Panc1 (cell line): ENCODE results near the gene POLR3F. TPM values are rescaled to one million over a fixed set of nuclear protein-coding genes. Genes with fewer than 3 reads are reported as not detected.

ENCODE experiments used
- ATAC-seq: fragments of 200-7000 bp; cut with Tn5 transposase; 2 replicates; pipeline ENCODE4 v1.9.1; 2020; ENCODE audit warnings: mild to moderate bottlenecking, moderate library complexity
- BruUV-seq: library from RNA; stranded (reverse); fragments of 400-500 nt; replicated peaks from 2 replicates; lab custom pipeline; 2021; lab: Mats Ljungman, UMichigan
- CTCF ChIA-PET: fragments of 300-600 bp; sonication (Branson Sonifier 250); formaldehyde crosslinking; loops from one replicate; lab custom pipeline; 2022; ENCODE audit warnings: antibody characterized with exemption; lab: Charles Lee
- POLR2A ChIA-PET: fragments of 300-600 bp; sonication (Branson Sonifier 250); formaldehyde crosslinking; loops from one replicate; lab custom pipeline; 2022; ENCODE audit warnings: antibody characterized with exemption; lab: Charles Lee
- DNase-seq: peaks from one replicate; pipeline ENCODE4 v3.0.0-alpha.2; 2010; ENCODE audit warnings: low read depth, low spot score
- H3K27ac ChIP-seq: 2 replicates; pipeline ENCODE4 v1.5.1; 2011; ENCODE audit warnings: mild to moderate bottlenecking, low read length, inconsistent platforms
- H3K27me3 ChIP-seq: fragments of 200-500 bp; sonication (Bioruptor generic); 2 replicates; pipeline ENCODE4 v1.6.0; 2014; ENCODE audit warnings: low read length, inconsistent platforms; ENCODE audit not compliant: control insufficient read depth, insufficient read depth
- H3K36me3 ChIP-seq: fragments of 200-500 bp; sonication (Bioruptor generic); 2 replicates; pipeline ENCODE4 v1.5.1; 2014; ENCODE audit warnings: inconsistent platforms, mild to moderate bottlenecking, low read length, moderate library complexity; ENCODE audit not compliant: control insufficient read depth, insufficient read depth
- H3K4me1 ChIP-seq: 2 replicates; pipeline ENCODE4 v1.5.1; 2011; ENCODE audit warnings: inconsistent platforms, mild to moderate bottlenecking, low read length, moderate library complexity; ENCODE audit not compliant: control insufficient read depth, insufficient read depth
- H3K4me3 ChIP-seq, 2 experiments: 2 replicates each; pipeline ENCODE4 v1.5.1; 2011 to 2012; ENCODE audit warnings: low read depth in 2 of 2, low read length in 2 of 2, mild to moderate bottlenecking in 2 of 2, inconsistent platforms in 1 of 2, moderate library complexity in 1 of 2
- H3K9me3 ChIP-seq: fragments of 200-500 bp; sonication (Bioruptor generic); 2 replicates; pipeline ENCODE4 v1.5.1; 2014; ENCODE audit warnings: low read depth, mild to moderate bottlenecking, inconsistent platforms, low read length, moderate library complexity; ENCODE audit not compliant: control insufficient read depth, insufficient read depth
- POLR2AphosphoS5 ChIP-seq: IDR thresholded peaks from 2 replicates; pipeline ENCODE4 v1.6.1; 2012; ENCODE audit warnings: mild to moderate bottlenecking, low read depth, low read length, moderate library complexity
- SIN3A ChIP-seq: IDR thresholded peaks from 2 replicates; pipeline ENCODE4 v1.6.1; 2012; ENCODE audit warnings: low read depth, mild to moderate bottlenecking, low read length, moderate library complexity, borderline replicate concordance; ENCODE audit not compliant: insufficient read depth
- TCF7L2 ChIP-seq: IDR thresholded peaks from 2 replicates; pipeline ENCODE4 v1.6.1; 2011; ENCODE audit warnings: mild to moderate bottlenecking, low read depth, low read length, inconsistent platforms
- in situ Hi-C: cut with HindIII; loops from 2 replicates; pipeline ENCODE4 v1.10.0; 2016; ENCODE audit warnings: low sequenced_read_pairs, low pct_unique_long_range_greater_than_20kb
- intact Hi-C: fragments of 100-400 bp; cut with micrococcal nuclease; formaldehyde crosslinking; loops from one replicate; pipeline ENCODE4 v1.10.0; 2022; ENCODE audit not compliant: unreplicated experiment
- total RNA-seq: library from RNA; stranded (reverse); gene quantifications from one replicate; pipeline ENCODE4 v1.2.1, GENCODE V29; 2021; ENCODE audit not compliant: unreplicated experiment
- TF ChIP-seq, protein P1 (sequence below), 2 experiments: IDR thresholded peaks; 2 replicates each; pipeline ENCODE4 v1.6.1; 2011 to 2012; ENCODE audit warnings: low read depth in 2 of 2, control low read depth in 1 of 2, low read length in 1 of 2, mild to moderate bottlenecking in 1 of 2, moderate library complexity in 1 of 2; ENCODE audit not compliant: insufficient read depth in 1 of 2
- TF ChIP-seq, protein P2 (sequence below): fragments of 450-650 bp; IDR thresholded peaks from 2 replicates; pipeline ENCODE4 v1.5.1; 2017; ENCODE audit warnings: mild to moderate bottlenecking

The POLR3F gene
- total RNA-seq, 1 experiment from 2014 or later: 11.1 TPM

DNA sequence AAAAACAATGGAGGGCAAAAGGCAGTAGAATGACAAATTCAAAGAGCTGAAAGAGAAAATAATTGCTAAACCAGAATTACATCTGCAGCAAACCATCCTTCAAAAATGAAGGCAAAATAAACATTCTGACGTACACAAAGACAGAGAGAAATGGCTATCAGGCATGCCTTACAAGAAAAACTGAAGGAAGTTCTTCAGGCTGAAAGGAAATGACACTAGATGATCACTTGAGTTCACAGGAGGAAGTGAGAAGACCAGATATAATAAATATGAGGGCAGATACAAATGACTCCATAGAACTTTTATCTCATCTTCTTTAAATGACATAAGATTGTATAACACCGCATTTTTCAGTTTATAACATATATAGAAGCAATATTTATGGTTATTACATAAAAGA lies 30.3 kb upstream of the POLR3F start:
- TF ChIP-seq, protein P1, sequence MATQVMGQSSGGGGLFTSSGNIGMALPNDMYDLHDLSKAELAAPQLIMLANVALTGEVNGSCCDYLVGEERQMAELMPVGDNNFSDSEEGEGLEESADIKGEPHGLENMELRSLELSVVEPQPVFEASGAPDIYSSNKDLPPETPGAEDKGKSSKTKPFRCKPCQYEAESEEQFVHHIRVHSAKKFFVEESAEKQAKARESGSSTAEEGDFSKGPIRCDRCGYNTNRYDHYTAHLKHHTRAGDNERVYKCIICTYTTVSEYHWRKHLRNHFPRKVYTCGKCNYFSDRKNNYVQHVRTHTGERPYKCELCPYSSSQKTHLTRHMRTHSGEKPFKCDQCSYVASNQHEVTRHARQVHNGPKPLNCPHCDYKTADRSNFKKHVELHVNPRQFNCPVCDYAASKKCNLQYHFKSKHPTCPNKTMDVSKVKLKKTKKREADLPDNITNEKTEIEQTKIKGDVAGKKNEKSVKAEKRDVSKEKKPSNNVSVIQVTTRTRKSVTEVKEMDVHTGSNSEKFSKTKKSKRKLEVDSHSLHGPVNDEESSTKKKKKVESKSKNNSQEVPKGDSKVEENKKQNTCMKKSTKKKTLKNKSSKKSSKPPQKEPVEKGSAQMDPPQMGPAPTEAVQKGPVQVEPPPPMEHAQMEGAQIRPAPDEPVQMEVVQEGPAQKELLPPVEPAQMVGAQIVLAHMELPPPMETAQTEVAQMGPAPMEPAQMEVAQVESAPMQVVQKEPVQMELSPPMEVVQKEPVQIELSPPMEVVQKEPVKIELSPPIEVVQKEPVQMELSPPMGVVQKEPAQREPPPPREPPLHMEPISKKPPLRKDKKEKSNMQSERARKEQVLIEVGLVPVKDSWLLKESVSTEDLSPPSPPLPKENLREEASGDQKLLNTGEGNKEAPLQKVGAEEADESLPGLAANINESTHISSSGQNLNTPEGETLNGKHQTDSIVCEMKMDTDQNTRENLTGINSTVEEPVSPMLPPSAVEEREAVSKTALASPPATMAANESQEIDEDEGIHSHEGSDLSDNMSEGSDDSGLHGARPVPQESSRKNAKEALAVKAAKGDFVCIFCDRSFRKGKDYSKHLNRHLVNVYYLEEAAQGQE (IDR thresholded peaks at IDR 0.05; ENCODE audit: insufficient read depth in 1 of 2, low read depth in 2 of 2, low read length in 1 of 2): no peak
- TF ChIP-seq SIN3A (no peak), POLR2AphosphoS5 (no peak), TCF7L2 (no peak)
- TF ChIP-seq, protein P2, sequence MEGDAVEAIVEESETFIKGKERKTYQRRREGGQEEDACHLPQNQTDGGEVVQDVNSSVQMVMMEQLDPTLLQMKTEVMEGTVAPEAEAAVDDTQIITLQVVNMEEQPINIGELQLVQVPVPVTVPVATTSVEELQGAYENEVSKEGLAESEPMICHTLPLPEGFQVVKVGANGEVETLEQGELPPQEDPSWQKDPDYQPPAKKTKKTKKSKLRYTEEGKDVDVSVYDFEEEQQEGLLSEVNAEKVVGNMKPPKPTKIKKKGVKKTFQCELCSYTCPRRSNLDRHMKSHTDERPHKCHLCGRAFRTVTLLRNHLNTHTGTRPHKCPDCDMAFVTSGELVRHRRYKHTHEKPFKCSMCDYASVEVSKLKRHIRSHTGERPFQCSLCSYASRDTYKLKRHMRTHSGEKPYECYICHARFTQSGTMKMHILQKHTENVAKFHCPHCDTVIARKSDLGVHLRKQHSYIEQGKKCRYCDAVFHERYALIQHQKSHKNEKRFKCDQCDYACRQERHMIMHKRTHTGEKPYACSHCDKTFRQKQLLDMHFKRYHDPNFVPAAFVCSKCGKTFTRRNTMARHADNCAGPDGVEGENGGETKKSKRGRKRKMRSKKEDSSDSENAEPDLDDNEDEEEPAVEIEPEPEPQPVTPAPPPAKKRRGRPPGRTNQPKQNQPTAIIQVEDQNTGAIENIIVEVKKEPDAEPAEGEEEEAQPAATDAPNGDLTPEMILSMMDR: no peak
- Histone ChIP-seq H3K4me1 (no peaks in the 10 kb centered on the region), H3K9me3 (no peaks in the 10 kb centered on the region), H3K36me3 (no peaks in the 10 kb centered on the region), H3K4me3 (no peak overlapping the region), H3K27ac (no peak overlapping the region), H3K27me3 (no peaks in the 10 kb centered on the region)
- in situ Hi-C loops: no loop called here
- POLR2A ChIA-PET: no interaction called here
- ATAC-seq (no peak), DNase-seq (no peak)
- no TSS peak for BruUV-seq
- CTCF ChIA-PET: no interaction called here
- intact Hi-C loops: no loop called here

GRCh38 chr20:18440403-18440802 lies 26.8 kb upstream of the POLR3F start:
- Histone ChIP-seq H3K4me1 (no peaks in the 10 kb centered on the region), H3K27ac (no peak overlapping the region), H3K36me3 (no peaks in the 10 kb centered on the region), H3K9me3 (no peaks in the 10 kb centered on the region), H3K4me3 (no peak overlapping the region), H3K27me3 (no peaks in the 10 kb centered on the region)
- DNase-seq: no peak
- POLR2A ChIA-PET: no interaction called here
- TF ChIP-seq SIN3A: no peak
- no peak for TF ChIP-seq POLR2AphosphoS5
- no peak for TF ChIP-seq TCF7L2
- TF ChIP-seq, protein P2: no peak
- TF ChIP-seq, protein P1 (IDR thresholded peaks at IDR 0.05; ENCODE audit: insufficient read depth in 1 of 2, low read depth in 2 of 2, low read length in 1 of 2): no peak
- CTCF ChIA-PET: no interaction called here
- ATAC-seq: no peak
- in situ Hi-C loops: no loop called here
- intact Hi-C loops: no loop called here
- BruUV-seq: no TSS peak
